Kidney epithelial cell (primary cell): ENCODE measurements around the gene SNCA. TPM values are rescaled to one million over a fixed set of nuclear protein-coding genes. Genes with fewer than 3 reads are reported as not detected.

Experiments
- DNase-seq: peaks from one replicate; pipeline ENCODE4 v3.0.0-alpha.2; 2010; ENCODE audit warnings: low read depth
- H3K27me3 ChIP-seq: 2 replicates; pipeline ENCODE4 v1.6.0; 2011; ENCODE audit warnings: low read length; ENCODE audit not compliant: control insufficient read depth, insufficient read depth
- H3K36me3 ChIP-seq: 2 replicates; pipeline ENCODE4 v1.5.1; 2011; ENCODE audit warnings: low read length; ENCODE audit not compliant: control insufficient read depth, insufficient read depth
- H3K4me3 ChIP-seq: 2 replicates; pipeline ENCODE4 v1.5.1; 2011; ENCODE audit warnings: low read depth, mild to moderate bottlenecking, control low read depth, low read length
- total RNA-seq: library from RNA; depleted of rRNA; stranded (reverse); fragments of >200 nt; gene quantifications from 2 replicates; pipeline ENCODE4 v1.2.3, GENCODE V29; 2015
- TF ChIP-seq, protein P1 (sequence below): IDR thresholded peaks from 2 replicates; pipeline ENCODE4 v1.5.1; 2011; ENCODE audit warnings: mild to moderate bottlenecking, moderate library complexity, low read length, control low read depth, inconsistent platforms; ENCODE audit not compliant: insufficient read depth, poor library complexity, severe bottlenecking

SNCA gene
- total RNA-seq: 7.6 and 8.7 TPM in 2 replicates

DNA sequence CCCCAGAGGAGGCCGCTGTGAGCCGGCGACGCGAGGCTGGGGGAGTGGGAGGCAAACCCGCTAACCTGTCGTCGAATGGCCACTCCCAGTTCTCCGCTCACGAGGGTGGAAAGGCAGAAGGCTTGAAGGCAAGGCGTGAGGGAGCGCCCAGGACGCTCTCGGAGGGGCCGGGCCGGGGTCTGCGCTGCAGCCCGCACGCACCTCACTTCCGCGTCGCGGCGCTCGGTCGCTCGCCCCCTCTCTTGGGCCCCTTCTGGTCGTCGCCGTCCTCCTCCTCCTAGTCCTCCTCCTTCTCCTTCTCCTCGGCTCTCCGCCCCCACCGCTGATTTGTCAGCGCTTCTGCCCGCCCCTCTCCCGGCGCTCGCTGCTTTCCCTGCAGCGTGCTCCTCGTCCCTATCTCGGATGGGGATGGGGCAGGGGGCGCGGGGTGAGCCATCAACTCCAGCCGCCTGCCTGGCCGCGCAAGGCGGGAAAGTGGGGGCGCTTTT lies at the start of gene SNCA:
TSS of gene SNCA (minus strand) at position 265 of the 488 bp plus-strand sequence. CDS start 1,494 bp downstream, outside the sequence.
- H3K4me3 ChIP-seq: peak within 1 kb of the TSS; percentile 81
- DNase-seq: peak; percentile 31
- TF ChIP-seq, protein P1, sequence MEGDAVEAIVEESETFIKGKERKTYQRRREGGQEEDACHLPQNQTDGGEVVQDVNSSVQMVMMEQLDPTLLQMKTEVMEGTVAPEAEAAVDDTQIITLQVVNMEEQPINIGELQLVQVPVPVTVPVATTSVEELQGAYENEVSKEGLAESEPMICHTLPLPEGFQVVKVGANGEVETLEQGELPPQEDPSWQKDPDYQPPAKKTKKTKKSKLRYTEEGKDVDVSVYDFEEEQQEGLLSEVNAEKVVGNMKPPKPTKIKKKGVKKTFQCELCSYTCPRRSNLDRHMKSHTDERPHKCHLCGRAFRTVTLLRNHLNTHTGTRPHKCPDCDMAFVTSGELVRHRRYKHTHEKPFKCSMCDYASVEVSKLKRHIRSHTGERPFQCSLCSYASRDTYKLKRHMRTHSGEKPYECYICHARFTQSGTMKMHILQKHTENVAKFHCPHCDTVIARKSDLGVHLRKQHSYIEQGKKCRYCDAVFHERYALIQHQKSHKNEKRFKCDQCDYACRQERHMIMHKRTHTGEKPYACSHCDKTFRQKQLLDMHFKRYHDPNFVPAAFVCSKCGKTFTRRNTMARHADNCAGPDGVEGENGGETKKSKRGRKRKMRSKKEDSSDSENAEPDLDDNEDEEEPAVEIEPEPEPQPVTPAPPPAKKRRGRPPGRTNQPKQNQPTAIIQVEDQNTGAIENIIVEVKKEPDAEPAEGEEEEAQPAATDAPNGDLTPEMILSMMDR: no peak
- H3K27me3 ChIP-seq: no peaks in the 10 kb centered on the region
- no peaks in the 10 kb centered on the region for H3K36me3 ChIP-seq

- H3K4me3 ChIP-seq: no peak overlapping the region
- no peaks in the 10 kb centered on the region for H3K36me3 ChIP-seq
- DNase-seq: no peak
- no peaks in the 10 kb centered on the region for H3K27me3 ChIP-seq
- TF ChIP-seq, protein P1: no peak
Measured at GRCh38 chr4:89879215-89879614, 42.3 kb upstream of the SNCA start.

DNA sequence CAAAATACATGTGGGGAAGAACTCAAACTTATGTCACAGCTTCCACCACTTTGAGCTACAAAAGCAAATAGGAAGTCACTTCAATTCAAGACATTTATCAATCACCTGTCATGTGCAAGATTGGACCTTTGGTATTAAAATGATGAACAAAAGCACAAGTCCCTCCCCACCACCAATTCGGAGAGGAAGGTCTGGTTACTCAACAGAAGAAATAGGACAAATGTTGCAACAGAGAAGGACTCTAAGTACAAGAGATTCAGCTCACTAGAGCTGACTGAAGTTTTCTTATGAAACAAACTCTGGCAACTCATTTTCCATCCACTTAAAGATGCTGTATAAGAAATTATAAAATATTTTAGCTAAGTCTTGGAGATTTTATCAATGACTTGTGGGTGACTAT lies 41.6 kb upstream of the SNCA start:
- H3K36me3 ChIP-seq: no peaks in the 10 kb centered on the region
- no peaks in the 10 kb centered on the region for H3K27me3 ChIP-seq
- no peak overlapping the region for H3K4me3 ChIP-seq
- TF ChIP-seq, protein P1: no peak
- DNase-seq: no peak

GRCh38 chr4:89876548-89876947 lies 39.6 kb upstream of the SNCA start:
- no peak for DNase-seq
- H3K27me3 ChIP-seq: no peaks in the 10 kb centered on the region
- TF ChIP-seq, protein P1: no peak

DNA sequence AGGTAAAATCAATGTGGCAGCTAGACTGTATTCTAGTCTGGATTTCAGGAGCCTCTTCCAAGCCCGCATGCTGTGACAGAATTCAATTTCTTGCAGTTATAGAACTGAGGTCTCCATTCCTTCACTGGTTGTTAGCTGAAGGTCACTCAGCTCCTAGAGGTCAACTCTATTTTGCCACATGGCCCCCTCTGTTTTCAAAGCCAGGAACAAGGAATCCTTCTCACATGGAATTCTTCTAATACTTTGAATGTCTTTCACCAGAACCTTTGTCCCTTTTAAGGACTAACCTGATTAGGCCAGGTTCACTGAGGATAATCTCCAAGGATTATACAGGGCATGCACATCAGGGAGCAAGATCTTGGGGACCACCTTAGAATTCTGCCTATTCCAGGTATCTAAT lies 34.2 kb upstream of the SNCA start:
- Histone ChIP-seq H3K27me3 (no peaks in the 10 kb centered on the region), H3K36me3 (no peaks in the 10 kb centered on the region), H3K4me3 (no peak overlapping the region)
- no peak for DNase-seq
- TF ChIP-seq, protein P1: no peak

More at GRCh38 chr4:89876548-89876947, 39.6 kb upstream of the SNCA start:
- Histone ChIP-seq H3K36me3 (no peaks in the 10 kb centered on the region), H3K4me3 (no peak overlapping the region)

DNA sequence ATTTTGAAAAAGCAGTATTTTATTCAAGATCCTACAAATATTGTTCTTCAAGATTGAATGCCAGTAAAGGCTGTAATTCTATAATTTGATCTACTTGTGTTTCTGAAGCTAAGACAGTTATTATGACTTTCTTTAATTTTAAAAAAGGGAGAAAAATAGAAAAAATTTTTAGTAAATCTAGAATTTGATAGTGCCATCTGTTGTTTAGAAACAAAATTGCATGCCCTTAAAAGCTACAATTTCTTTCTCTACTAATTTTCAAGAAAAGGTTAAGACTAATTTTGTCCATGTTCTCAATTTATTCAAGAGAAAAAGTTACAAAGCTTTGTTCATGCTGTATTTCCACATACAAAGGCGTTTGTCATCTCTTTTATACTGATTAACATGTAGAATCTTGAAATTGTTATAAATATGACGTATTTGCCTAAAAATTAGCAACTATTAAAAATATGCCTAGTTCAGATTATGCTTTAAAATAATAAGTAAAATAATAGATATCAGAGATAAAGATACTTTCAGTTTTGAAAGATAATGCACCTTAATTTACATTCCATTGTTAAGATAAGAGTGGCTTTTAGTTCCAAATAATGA lies 32.1 kb upstream of the SNCA start:
- no peaks in the 10 kb centered on the region for H3K36me3 ChIP-seq
- TF ChIP-seq, protein P1: peak; percentile 38
- no peak for DNase-seq

More for the DNA sequence above, 32.1 kb upstream of the SNCA start:
- H3K27me3 ChIP-seq: no peaks in the 10 kb centered on the region
- H3K4me3 ChIP-seq: no peak overlapping the region
